ENCODE results near the gene HES7. TPM values are rescaled to one million over a fixed set of nuclear protein-coding genes. Genes with fewer than 3 reads are reported as not detected.
"Not testable (repeated sequence)": the region's sequence is repeated elsewhere in the genome, so short reads cannot be mapped to it uniquely, and the experiment has no call there.

The HES7 gene
- 1 to 10 TPM; 1.2 TPM for total RNA-seq

DNA sequence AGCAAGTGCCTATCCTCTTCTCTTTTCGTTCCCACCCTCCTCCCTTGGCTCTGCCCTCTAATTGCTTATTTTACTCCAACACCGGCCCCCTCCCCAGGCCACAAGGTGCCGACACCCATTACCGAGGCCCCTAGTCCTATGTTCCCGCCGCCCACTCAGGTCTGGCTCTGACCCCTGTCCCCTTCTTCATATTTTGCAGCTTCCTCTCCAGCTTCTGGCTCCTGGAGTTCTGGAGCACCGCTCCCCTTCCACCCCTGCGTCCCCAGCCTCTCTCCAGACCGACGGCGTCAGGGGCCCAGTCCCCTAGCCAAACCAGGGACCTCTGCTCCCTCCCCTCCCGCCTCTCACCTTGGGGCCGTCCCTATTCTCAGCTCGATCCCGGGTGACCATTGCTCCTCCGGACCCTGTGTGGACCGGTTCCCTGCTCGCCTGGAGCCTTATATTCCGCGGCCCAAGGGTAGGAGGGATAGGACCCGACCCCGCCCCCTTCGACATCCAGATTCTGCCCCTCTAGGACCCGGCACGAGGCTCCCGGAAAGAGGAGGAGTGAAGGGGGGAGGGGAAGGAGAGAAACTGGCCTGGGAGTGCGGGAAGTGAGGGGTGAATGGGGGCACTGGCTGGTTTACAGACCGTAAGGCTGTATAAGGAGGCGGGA is at the start of gene HES7:
TSS of gene HES7 (minus strand) at position 412 of the 655 bp plus-strand sequence. CDS start at position 390, 22 bp downstream.
- Mint-ChIP-seq H3K4me3 (peak within 1 kb of the TSS; percentile 95), H3K27me3 (peaks cover 37% of the 10 kb centered on the region), H3K36me3 (no peaks in the 10 kb centered on the region), H3K9me3 (ENCODE audit: low read depth) (no peaks in the 10 kb centered on the region), H3K4me1 (peaks cover 64% of the 10 kb centered on the region), H3K27ac (peak within 1 kb of the TSS; percentile 67)
- no peak for ATAC-seq
- CTCF ChIA-PET = interaction anchor here (0.8 to 4.0 kb wide), 15 partner anchors 11 to 206 kb away, joined by 3 to 30 read pairs (median 4); no protein-coding TSS in a partner anchor
- DNase-seq = no peak

- H3K27me3 Mint-ChIP-seq = no peaks in the 10 kb centered on the region
- DNase-seq (peak; percentile 91), ATAC-seq (peak; percentile 75)
- H3K4me1 Mint-ChIP-seq = peaks cover 41% of the 10 kb centered on the region
- H3K4me3 Mint-ChIP-seq = peak overlapping the region; percentile 77
- peak overlapping the region; percentile 99 for H3K27ac Mint-ChIP-seq
- H3K36me3 Mint-ChIP-seq = no peaks in the 10 kb centered on the region
- no peaks in the 10 kb centered on the region for H3K9me3 Mint-ChIP-seq (ENCODE audit: low read depth)
- CTCF ChIA-PET = interaction anchor here (0.5 to 1.3 kb wide), 22 partner anchors 10 to 127 kb away, joined by 3 to 17 read pairs (median 4); partner anchors contain the start of genes ALOXE3, AURKB, PER1 and PFAS
Observed at GRCh38 chr17:8173056-8173870, 49.4 kb upstream of the HES7 start.

DNA sequence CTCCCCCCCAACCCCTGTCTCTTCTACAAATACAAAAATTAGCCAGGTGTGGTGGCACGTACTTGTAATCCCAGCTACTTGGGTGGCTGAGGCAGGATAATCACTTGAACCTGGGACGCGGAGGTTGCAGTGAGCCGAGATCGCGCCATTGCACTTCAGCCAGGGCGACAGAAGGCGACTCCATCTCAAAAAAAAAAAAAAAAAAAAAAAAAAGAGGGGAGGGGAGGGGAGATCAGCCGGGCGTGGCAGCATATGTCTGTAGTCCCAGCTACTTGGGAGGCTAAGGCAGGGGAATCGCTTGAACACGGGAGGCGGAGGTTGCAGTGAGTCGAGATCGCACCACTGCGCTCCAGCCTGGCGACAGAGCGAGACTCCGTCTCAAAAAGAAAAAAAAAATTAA is 46.3 kb upstream of the HES7 start:
- H3K27ac Mint-ChIP-seq; H3K9me3 Mint-ChIP-seq (ENCODE audit: low read depth); ATAC-seq; H3K36me3 Mint-ChIP-seq; H3K27me3 Mint-ChIP-seq; H3K4me3 Mint-ChIP-seq; DNase-seq; CTCF ChIA-PET: not testable (repeated sequence)
- H3K4me1 Mint-ChIP-seq = peaks cover 27% of the 10 kb centered on the region

DNA sequence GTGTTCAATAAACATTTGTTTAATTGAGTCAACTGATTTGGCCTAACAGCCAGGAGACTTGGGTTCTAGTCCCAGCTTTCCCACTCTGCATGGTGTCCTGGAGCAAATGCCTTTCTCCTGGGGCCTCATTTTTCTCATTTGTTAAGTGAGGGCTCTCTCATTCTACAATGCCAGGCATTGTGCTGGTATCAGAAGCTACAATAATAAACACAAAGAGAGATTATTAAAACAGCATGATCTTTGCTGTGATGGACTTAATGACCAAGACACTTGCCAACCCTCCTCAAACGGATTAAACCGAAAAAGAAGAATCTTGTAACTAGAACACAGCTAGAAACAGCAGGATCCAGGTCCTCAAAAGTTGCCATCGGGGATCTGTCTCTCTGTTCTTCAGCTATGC is 43.6 kb upstream of the HES7 start:
- H3K27me3 Mint-ChIP-seq = no peaks in the 10 kb centered on the region
- H3K9me3 Mint-ChIP-seq (ENCODE audit: low read depth) = no peaks in the 10 kb centered on the region
- DNase-seq = no peak
- no peak for ATAC-seq
- CTCF ChIA-PET = interaction anchor here (0.8 to 1.6 kb wide), 4 partner anchors 9 to 11 kb away, joined by 3 to 5 read pairs (median 4); partner anchors contain the start of gene TMEM107
- H3K27ac Mint-ChIP-seq = no peak overlapping the region
- H3K36me3 Mint-ChIP-seq = no peaks in the 10 kb centered on the region
- H3K4me1 Mint-ChIP-seq = peaks cover 26% of the 10 kb centered on the region
- H3K4me3 Mint-ChIP-seq = no peak overlapping the region

- CTCF ChIA-PET = interaction anchor here (1.0 to 1.6 kb wide), 2 partner anchors 8 to 10 kb away, joined by 3 to 5 read pairs; no protein-coding TSS in a partner anchor
- H3K27ac Mint-ChIP-seq = no peak overlapping the region
- no peaks in the 10 kb centered on the region for H3K27me3 Mint-ChIP-seq
- H3K36me3 Mint-ChIP-seq = peaks cover 2% of the 10 kb centered on the region
- H3K4me3 Mint-ChIP-seq = no peak overlapping the region
- H3K4me1 Mint-ChIP-seq = peaks cover 26% of the 10 kb centered on the region
- no peak for DNase-seq
- no peaks in the 10 kb centered on the region for H3K9me3 Mint-ChIP-seq (ENCODE audit: low read depth)
- ATAC-seq = no peak
Observed at GRCh38 chr17:8166731-8167130, 42.8 kb upstream of the HES7 start.

GRCh38 chr17:8164815-8165131 is 40.9 kb upstream of the HES7 start:
- peak; percentile 63 for DNase-seq
- H3K9me3 Mint-ChIP-seq (ENCODE audit: low read depth) = no peaks in the 10 kb centered on the region
- peak; percentile 13 for ATAC-seq
- H3K27me3 Mint-ChIP-seq = no peaks in the 10 kb centered on the region
- peak overlapping the region; percentile 99 for H3K27ac Mint-ChIP-seq
- CTCF ChIA-PET = interaction anchor here (0.7 to 3.0 kb wide), 9 partner anchors 9 to 73 kb away, joined by 3 to 17 read pairs (median 4); partner anchors contain the start of gene PER1
- peak overlapping the region; percentile 79 for H3K4me3 Mint-ChIP-seq
- H3K4me1 Mint-ChIP-seq = peaks cover 43% of the 10 kb centered on the region
- H3K36me3 Mint-ChIP-seq = peaks cover 19% of the 10 kb centered on the region

- H3K27me3 Mint-ChIP-seq = no peaks in the 10 kb centered on the region
- DNase-seq (peak; percentile 91), ATAC-seq (peak; percentile 59)
- CTCF ChIA-PET = interaction anchor here (0.7 to 3.0 kb wide), 12 partner anchors 9 to 104 kb away, joined by 3 to 17 read pairs (median 3); partner anchors contain the start of gene PER1
- H3K27ac Mint-ChIP-seq = peak overlapping the region; percentile 99
- H3K9me3 Mint-ChIP-seq (ENCODE audit: low read depth) = no peaks in the 10 kb centered on the region
- H3K4me3 Mint-ChIP-seq = peak overlapping the region; percentile 79
- H3K36me3 Mint-ChIP-seq = peaks cover 19% of the 10 kb centered on the region
- H3K4me1 Mint-ChIP-seq = peaks cover 49% of the 10 kb centered on the region
Observed at GRCh38 chr17:8163978-8164814, 40.3 kb upstream of the HES7 start.

DNA sequence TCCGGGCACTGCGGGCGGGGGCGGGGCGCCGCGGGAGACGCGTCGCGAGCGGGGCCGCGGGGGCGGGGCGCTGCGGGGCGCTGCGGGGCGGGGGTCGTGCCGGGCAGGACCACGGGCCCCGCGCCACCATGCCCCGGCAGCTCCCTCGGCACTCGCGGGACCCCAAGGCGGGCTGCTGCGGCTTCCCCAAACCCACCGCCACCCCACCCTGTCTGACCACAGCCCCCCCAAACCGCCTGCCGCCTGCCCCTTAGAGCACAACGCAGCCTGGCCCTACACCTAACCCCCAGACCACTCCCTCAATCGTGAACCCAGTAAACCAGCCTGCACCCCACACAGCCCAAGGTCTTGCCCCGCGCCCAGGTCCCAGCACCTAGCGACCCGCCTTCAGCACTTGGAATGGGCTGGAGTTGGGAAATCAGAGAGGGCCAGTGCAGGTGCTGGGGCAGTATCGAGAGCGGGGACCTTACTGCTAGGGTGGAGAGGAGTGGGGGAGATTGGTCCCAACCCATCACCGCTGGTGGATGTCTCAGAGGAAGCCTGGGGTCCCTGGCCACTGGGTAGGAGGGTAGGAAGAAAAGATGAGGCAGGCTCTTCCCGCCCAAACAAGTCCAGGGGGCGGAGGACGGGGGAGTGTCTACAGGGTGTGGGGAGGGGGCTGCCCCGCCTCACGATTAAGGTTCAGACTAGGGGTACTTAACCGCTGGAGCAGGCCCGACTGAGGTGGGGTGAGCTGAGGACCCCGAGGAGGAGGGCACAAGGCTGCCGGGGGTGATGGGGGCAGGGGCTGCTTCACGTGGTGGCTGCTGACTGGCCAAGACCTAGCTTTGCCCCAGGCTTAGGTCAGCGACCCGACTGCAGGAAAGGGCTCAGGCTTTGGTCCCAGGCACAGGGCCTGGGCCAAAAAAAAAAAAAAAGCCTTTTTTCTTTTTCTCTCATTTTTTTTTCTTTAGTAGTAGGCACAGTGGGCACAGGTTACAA is 39.4 kb upstream of the HES7 start:
- H3K27me3 Mint-ChIP-seq = no peaks in the 10 kb centered on the region

DNA sequence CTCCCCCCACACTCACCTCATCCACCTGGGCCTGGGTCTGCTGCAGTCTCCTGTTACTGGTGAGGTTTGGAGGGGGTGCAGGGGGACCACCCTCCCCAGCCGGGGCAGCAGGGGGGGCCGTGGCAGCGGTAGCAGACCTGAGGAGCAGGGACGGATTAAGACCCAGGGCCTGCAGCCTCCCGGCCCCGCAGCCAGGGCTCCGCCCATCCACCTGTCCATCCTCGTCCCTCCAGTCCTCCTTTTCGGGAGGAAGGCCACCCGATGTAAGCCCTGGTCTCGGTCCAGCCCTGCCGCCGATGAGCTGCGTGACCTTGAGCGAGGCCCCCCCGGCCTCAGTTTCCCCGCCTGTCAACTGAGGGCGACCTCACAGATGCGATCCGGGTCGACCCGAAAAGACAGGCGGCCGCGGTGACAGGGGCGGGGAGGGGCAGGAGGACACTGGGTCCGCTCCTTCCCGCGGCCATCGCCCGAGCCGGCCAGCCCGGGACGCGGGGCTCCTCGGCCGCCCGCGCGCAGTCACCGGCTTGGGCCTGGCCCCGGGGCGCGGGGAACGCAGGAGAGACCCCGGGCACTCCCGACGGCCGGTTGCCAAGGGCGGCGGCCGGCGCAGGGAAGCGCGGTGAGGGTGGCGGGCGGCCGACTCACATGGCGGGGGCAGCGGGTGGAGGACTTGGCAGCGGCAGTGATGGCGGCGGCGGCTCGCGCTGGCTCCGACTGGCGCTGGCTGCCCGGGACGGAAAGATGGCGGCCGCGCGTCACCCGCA is 38.5 kb upstream of the HES7 start, which contains the start of gene VAMP2:
TSS of gene VAMP2 (minus strand) at position 716 of the 764 bp plus-strand sequence. CDS start at position 647, 69 bp downstream.
- DNase-seq = peak; percentile 90
- Mint-ChIP-seq H3K27ac (peak within 1 kb of the TSS; percentile 99), H3K36me3 (peaks cover 19% of the 10 kb centered on the region), H3K4me1 (peaks cover 57% of the 10 kb centered on the region), H3K4me3 (peak within 1 kb of the TSS; percentile 85), H3K27me3 (no peaks in the 10 kb centered on the region), H3K9me3 (ENCODE audit: low read depth) (no peaks in the 10 kb centered on the region)
- peak; percentile 61 for ATAC-seq
- CTCF ChIA-PET = interaction anchor here (0.5 to 7.9 kb wide), 5 partner anchors 10 to 48 kb away, joined by 4 to 92 read pairs (median 5); partner anchors contain the start of genes AURKB and PER1

More for the DNA sequence above, 39.4 kb upstream of the HES7 start:
- Mint-ChIP-seq H3K36me3 (peaks cover 19% of the 10 kb centered on the region), H3K27ac (peak overlapping the region; percentile 99), H3K9me3 (ENCODE audit: low read depth) (no peaks in the 10 kb centered on the region), H3K4me3 (peak overlapping the region; percentile 85), H3K4me1 (peaks cover 56% of the 10 kb centered on the region)
- CTCF ChIA-PET = interaction anchor here (0.5 to 7.9 kb wide), 11 partner anchors 10 to 103 kb away, joined by 3 to 92 read pairs (median 4); partner anchors contain the start of gene PER1
- peak; percentile 18 for ATAC-seq
- DNase-seq = peak; percentile 58

DNA sequence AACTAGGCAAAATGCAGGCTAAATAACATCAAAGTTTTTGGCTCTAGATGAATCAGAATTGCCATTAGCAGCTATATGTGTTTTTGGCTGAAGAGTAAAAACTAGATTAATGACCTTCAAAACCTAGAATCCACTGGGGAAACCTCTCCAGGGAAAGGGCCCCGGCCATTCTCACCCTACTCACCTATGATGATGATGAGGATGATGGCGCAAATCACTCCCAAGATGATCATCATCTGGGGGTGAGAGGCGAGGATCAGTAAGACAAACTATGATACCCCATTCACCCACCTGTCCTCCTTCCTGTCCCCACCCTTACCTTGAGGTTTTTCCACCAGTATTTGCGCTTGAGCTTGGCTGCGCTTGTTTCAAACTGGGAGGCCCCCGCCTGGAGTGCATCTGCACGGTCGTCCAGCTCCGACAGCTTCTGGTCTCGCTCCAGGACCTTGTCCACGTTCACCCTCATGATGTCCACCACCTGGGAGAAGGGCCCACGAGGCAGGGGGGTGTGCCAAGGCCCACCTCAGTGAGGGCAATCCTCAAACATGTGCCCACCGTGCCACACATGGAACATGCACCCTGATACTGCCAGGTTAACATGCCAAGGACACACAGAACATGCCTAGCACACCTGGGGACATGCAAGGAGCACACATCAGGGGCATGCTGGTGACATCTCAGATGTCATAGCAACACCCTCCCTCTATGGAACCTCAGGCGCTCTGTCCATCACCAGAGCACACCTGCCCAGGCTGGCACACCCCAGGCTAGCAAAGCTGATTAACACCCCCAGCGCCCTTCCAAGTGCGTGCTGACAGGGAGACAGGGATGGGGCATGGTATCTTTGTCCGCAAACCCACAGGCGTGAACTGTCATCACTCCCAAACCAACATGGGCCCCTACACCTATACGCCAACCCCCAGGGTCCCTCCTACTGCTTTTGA is 37.7 kb upstream of the HES7 start:
- Mint-ChIP-seq H3K4me3 (peak overlapping the region; percentile 85), H3K27ac (peak overlapping the region; percentile 91), H3K4me1 (peaks cover 57% of the 10 kb centered on the region), H3K9me3 (ENCODE audit: low read depth) (no peaks in the 10 kb centered on the region), H3K27me3 (no peaks in the 10 kb centered on the region), H3K36me3 (peaks cover 19% of the 10 kb centered on the region)
- DNase-seq (no peak), ATAC-seq (no peak)
- CTCF ChIA-PET = interaction anchor here (0.9 to 7.9 kb wide), 11 partner anchors 11 to 101 kb away, joined by 3 to 92 read pairs (median 4); partner anchors contain the start of genes ALOXE3, AURKB and CTC1

All from activated CD8-positive, alpha-beta memory T cell treated with anti-CD3 and anti-CD28 coated beads, Interleukin-2, amount 10 ng/mL, durations not matched to agents 7 days and 5 days (primary cell).